Astrocyte (in vitro differentiated cells and primary cell): ENCODE results near the gene CACNA1C. TPM values are rescaled to one million over a fixed set of nuclear protein-coding genes. Genes with fewer than 3 reads are reported as not detected.

Experiments
- DNase-seq: peaks from one replicate; pipeline ENCODE4 v3.0.0-alpha.2; 2010; ENCODE audit warnings: low read depth
- FAIRE-seq: peaks from 2 replicates; lab custom pipeline; 2011; peaks lifted over from hg19 to GRCh38; lab: Jason Lieb, UNC
- H2AFZ ChIP-seq: 2 replicates; pipeline ENCODE4 v1.6.0; 2012; ENCODE audit warnings: low read depth, low read length, inconsistent platforms
- H3K27ac ChIP-seq: 2 replicates; pipeline ENCODE4 v1.5.1; 2011; ENCODE audit warnings: low read depth, low read length, inconsistent platforms
- H3K27me3 ChIP-seq: 2 replicates; pipeline ENCODE4 v1.6.0; 2011; ENCODE audit warnings: low read length, inconsistent platforms; ENCODE audit not compliant: insufficient read depth
- H3K36me3 ChIP-seq: 2 replicates; pipeline ENCODE4 v1.5.1; 2011; ENCODE audit warnings: low read length, inconsistent platforms; ENCODE audit not compliant: insufficient read depth
- H3K4me1 ChIP-seq: 2 replicates; pipeline ENCODE4 v1.5.1; 2011; ENCODE audit warnings: low read length, inconsistent platforms; ENCODE audit not compliant: insufficient read depth
- H3K4me2 ChIP-seq: 2 replicates; pipeline ENCODE4 v1.6.0; 2012; ENCODE audit warnings: low read length, inconsistent platforms
- H3K4me3 ChIP-seq: 2 replicates; pipeline ENCODE4 v1.5.1; 2011; ENCODE audit warnings: low read depth, mild to moderate bottlenecking, low read length, inconsistent platforms; ENCODE audit not compliant: insufficient read depth
- H3K79me2 ChIP-seq: 2 replicates; pipeline ENCODE4 v1.6.0; 2012; ENCODE audit warnings: mild to moderate bottlenecking, low read length, inconsistent platforms; ENCODE audit not compliant: insufficient read depth
- H3K9ac ChIP-seq: 2 replicates; pipeline ENCODE4 v1.6.0; 2012; ENCODE audit warnings: mild to moderate bottlenecking, low read length, inconsistent platforms
- H3K9me3 ChIP-seq: 2 replicates; pipeline ENCODE4 v1.5.1; 2012; ENCODE audit warnings: low read depth, mild to moderate bottlenecking, low read length, inconsistent platforms; ENCODE audit not compliant: insufficient read depth
- H4K20me1 ChIP-seq: 2 replicates; pipeline ENCODE4 v1.6.0; 2012; ENCODE audit warnings: low read length, inconsistent platforms; ENCODE audit not compliant: insufficient read depth
- H3K27ac Mint-ChIP-seq: one replicate; pipeline ENCODE4 v1.8.0; 2021; ENCODE audit warnings: mild to moderate bottlenecking, mixed read lengths; ENCODE audit not compliant: unreplicated experiment
- H3K27me3 Mint-ChIP-seq: one replicate; pipeline ENCODE4 v1.8.0; 2021; ENCODE audit warnings: low read depth, mixed read lengths; ENCODE audit not compliant: unreplicated experiment
- H3K36me3 Mint-ChIP-seq: one replicate; pipeline ENCODE4 v1.8.0; 2021; ENCODE audit warnings: low read depth, mixed read lengths; ENCODE audit not compliant: unreplicated experiment
- H3K4me1 Mint-ChIP-seq: one replicate; pipeline ENCODE4 v1.8.0; 2021; ENCODE audit warnings: low read depth, mixed read lengths; ENCODE audit not compliant: unreplicated experiment
- H3K4me3 Mint-ChIP-seq: one replicate; pipeline ENCODE4 v1.8.0; 2021; ENCODE audit warnings: mild to moderate bottlenecking, moderate library complexity, mixed read lengths; ENCODE audit not compliant: unreplicated experiment
- H3K9me3 Mint-ChIP-seq: one replicate; pipeline ENCODE4 v1.8.0; 2021; ENCODE audit warnings: mild to moderate bottlenecking, mixed read lengths; ENCODE audit not compliant: unreplicated experiment
- CTCF ChIP-seq: IDR thresholded peaks from 2 replicates; pipeline ENCODE4 v1.5.1; 2011; ENCODE audit warnings: low read depth, mild to moderate bottlenecking, inconsistent platforms, low read length, moderate library complexity; ENCODE audit not compliant: insufficient read depth
- EZH2 ChIP-seq: IDR thresholded peaks from 2 replicates; pipeline ENCODE4 v1.6.1; 2012; ENCODE audit warnings: mild to moderate bottlenecking, low read length, inconsistent platforms; ENCODE audit not compliant: insufficient read depth
- total RNA-seq: library from RNA; stranded (reverse); gene quantifications from 2 replicates; pipeline ENCODE4 v1.2.1, GENCODE V29; 2021

The CACNA1C gene
- total RNA-seq, 1 donor from 2014 or later = 2.1 TPM

- Mint-ChIP-seq H3K27ac (no peak overlapping the region), H3K4me3 (no peak overlapping the region), H3K36me3 (peaks cover 13% of the 10 kb centered on the region), H3K9me3 (peaks cover 16% of the 10 kb centered on the region), H3K27me3 (peaks cover 57% of the 10 kb centered on the region), H3K4me1 (peaks cover 8% of the 10 kb centered on the region)
- Histone ChIP-seq H2AFZ (no peak overlapping the region), H3K9me3 (no peaks in the 10 kb centered on the region), H3K4me1 (no peaks in the 10 kb centered on the region), H3K4me2 (no peak overlapping the region), H3K27me3 (peaks cover 8% of the 10 kb centered on the region), H4K20me1 (no peaks in the 10 kb centered on the region), H3K9ac (no peak overlapping the region), H3K27ac (no peak overlapping the region), H3K79me2 (no peaks in the 10 kb centered on the region), H3K36me3 (no peaks in the 10 kb centered on the region), H3K4me3 (no peak overlapping the region)
- no peak for FAIRE-seq
- TF ChIP-seq CTCF (no peak), EZH2 (no peak)
- DNase-seq = no peak
These were observed 535.6 kb downstream of the CACNA1C start for GRCh38 chr12:2588345-2588744.

GRCh38 chr12:2589381-2589780 lies 536.6 kb downstream of the CACNA1C start:
- H3K4me2 ChIP-seq = no peak overlapping the region
- no peak overlapping the region for H3K4me3 ChIP-seq
- no peaks in the 10 kb centered on the region for H3K36me3 ChIP-seq
- Mint-ChIP-seq H3K36me3 (peaks cover 13% of the 10 kb centered on the region), H3K27me3 (peaks cover 47% of the 10 kb centered on the region), H3K9me3 (peaks cover 18% of the 10 kb centered on the region), H3K4me1 (peaks cover 8% of the 10 kb centered on the region), H3K27ac (no peak overlapping the region), H3K4me3 (no peak overlapping the region)
- no peaks in the 10 kb centered on the region for H3K4me1 ChIP-seq
- H3K79me2 ChIP-seq = no peaks in the 10 kb centered on the region
- H4K20me1 ChIP-seq = no peaks in the 10 kb centered on the region
- TF ChIP-seq CTCF = no peak
- TF ChIP-seq EZH2 = no peak
- FAIRE-seq = no peak
- H3K9ac ChIP-seq = no peak overlapping the region
- peaks cover 3% of the 10 kb centered on the region for H3K27me3 ChIP-seq
- no peak overlapping the region for H3K27ac ChIP-seq
- DNase-seq = no peak
- peaks cover 2% of the 10 kb centered on the region for H3K9me3 ChIP-seq
- no peak overlapping the region for H2AFZ ChIP-seq

GRCh38 chr12:2593045-2593444 lies 540.3 kb downstream of the CACNA1C start:
- TF ChIP-seq EZH2 (no peak), CTCF (no peak)
- Histone ChIP-seq H3K4me3 (no peak overlapping the region), H3K9ac (no peak overlapping the region), H3K27ac (no peak overlapping the region), H3K4me2 (no peak overlapping the region), H3K4me1 (no peaks in the 10 kb centered on the region), H2AFZ (no peak overlapping the region), H3K79me2 (no peaks in the 10 kb centered on the region), H4K20me1 (no peaks in the 10 kb centered on the region), H3K36me3 (no peaks in the 10 kb centered on the region), H3K9me3 (peaks cover 10% of the 10 kb centered on the region), H3K27me3 (no peaks in the 10 kb centered on the region)
- Mint-ChIP-seq H3K4me3 (no peak overlapping the region), H3K4me1 (no peaks in the 10 kb centered on the region), H3K27me3 (peaks cover 48% of the 10 kb centered on the region), H3K27ac (no peak overlapping the region), H3K9me3 (peaks cover 26% of the 10 kb centered on the region), H3K36me3 (peaks cover 19% of the 10 kb centered on the region)
- DNase-seq (no peak), FAIRE-seq (no peak)
